Endothelial cell of umbilical vein (primary cell): ENCODE data around the gene BHMT. TPM values are rescaled to one million over a fixed set of nuclear protein-coding genes. Genes with fewer than 3 reads are reported as not detected.

Source experiments
- BruUV-seq: library from RNA; stranded (reverse); fragments of 400-500 nt; replicated peaks from 2 replicates; lab custom pipeline; 2021; lab: Mats Ljungman, UMichigan
- CTCF ChIA-PET: fragments of 300-600, 350-600 bp; sonication (Branson Sonifier 250); formaldehyde crosslinking; loops from one replicate; lab custom pipeline; 2021; ENCODE audit warnings: antibody characterized with exemption, inconsistent platforms; lab: Charles Lee
- POLR2A ChIA-PET: fragments of 300-600, 350-600 bp; sonication (Branson Sonifier 250); formaldehyde crosslinking; loops from one replicate; lab custom pipeline; 2021; ENCODE audit warnings: antibody characterized with exemption, inconsistent platforms; lab: Charles Lee
- DNase-seq: peaks from one replicate; pipeline ENCODE4 v3.0.0-alpha.2; 2011; ENCODE audit warnings: low read depth, low spot score
- FAIRE-seq: peaks from 2 replicates; lab custom pipeline; 2011; peaks lifted over from hg19 to GRCh38; lab: Jason Lieb, UNC
- H2AFZ ChIP-seq: 2 replicates; pipeline ENCODE4 v1.6.0; 2012; ENCODE audit warnings: low read depth, low read length, control low read depth, inconsistent platforms
- H3K27ac ChIP-seq: 2 replicates; pipeline ENCODE4 v1.5.1; 2011; ENCODE audit warnings: low read depth, mild to moderate bottlenecking, control low read depth, low read length, moderate library complexity; ENCODE audit not compliant: insufficient read depth
- H3K27me3 ChIP-seq, 2 experiments: 2 replicates each; pipeline versions ENCODE4 v1.6.0 to v1.6.1; 2011; ENCODE audit warnings: low read length in 2 of 2, mixed read lengths in 1 of 2; ENCODE audit not compliant: control insufficient read depth in 2 of 2, insufficient read depth in 2 of 2
- H3K36me3 ChIP-seq, 2 experiments: 2 replicates in 1 of 2; 3 replicates in 1 of 2; pipeline ENCODE4 v1.5.1; 2011; ENCODE audit warnings: low read length in 2 of 2, mild to moderate bottlenecking in 1 of 2, moderate library complexity in 1 of 2; ENCODE audit not compliant: control insufficient read depth in 2 of 2, insufficient read depth in 2 of 2; ENCODE audit errors: extremely low read depth in 1 of 2
- H3K4me1 ChIP-seq: 3 replicates; pipeline ENCODE4 v1.5.1; 2011; ENCODE audit warnings: mild to moderate bottlenecking, low read length; ENCODE audit not compliant: control insufficient read depth, insufficient read depth; ENCODE audit errors: extremely low read depth
- H3K4me2 ChIP-seq: 2 replicates; pipeline ENCODE4 v1.6.1; 2011; ENCODE audit warnings: low read length, control low read depth, mixed read lengths; ENCODE audit not compliant: insufficient read depth
- H3K4me3 ChIP-seq, 3 experiments: fragments of 200-600 bp in 1 of 3; sonication (generic), shearing (Covaris generic) in 1 of 3; replicated peaks in 1 of 3; 2 replicates each; pipeline ENCODE4 v1.5.1; 2011 to 2016; ENCODE audit warnings: control low read depth in 3 of 3, low read length in 3 of 3, mild to moderate bottlenecking in 2 of 3, inconsistent platforms in 1 of 3, low read depth in 1 of 3, moderate library complexity in 1 of 3; ENCODE audit not compliant: insufficient read depth in 1 of 3
- H3K79me2 ChIP-seq: 2 replicates; pipeline ENCODE4 v1.6.0; 2012; ENCODE audit warnings: low read length, inconsistent platforms; ENCODE audit not compliant: control insufficient read depth, insufficient read depth
- H3K9ac ChIP-seq: replicated peaks from 2 replicates; pipeline ENCODE3; 2011; ENCODE audit warnings: low read length, control low read depth; ENCODE audit not compliant: insufficient read depth; ENCODE audit errors: extremely low read depth
- H3K9me1 ChIP-seq: replicated peaks from 3 replicates; pipeline ENCODE4 v1.6.0; 2011; ENCODE audit warnings: mild to moderate bottlenecking, low read length; ENCODE audit not compliant: control insufficient read depth, insufficient read depth; ENCODE audit errors: extremely low read depth
- H3K9me3 ChIP-seq: replicated peaks from 2 replicates; pipeline ENCODE4 v1.5.1; 2012; ENCODE audit warnings: low read length, inconsistent platforms; ENCODE audit not compliant: control insufficient read depth, insufficient read depth
- H4K20me1 ChIP-seq: replicated peaks from 2 replicates; pipeline ENCODE3; 2011; ENCODE audit warnings: mild to moderate bottlenecking, low read length; ENCODE audit not compliant: control insufficient read depth, insufficient read depth; ENCODE audit errors: extremely low read depth
- CTCF ChIP-seq, 2 donors: IDR thresholded peaks; 1 replicate in 1 of 2; 2 replicates in 1 of 2; pipeline ENCODE4 v1.5.1; 2011; ENCODE audit warnings: low read length in 2 of 2, mild to moderate bottlenecking in 2 of 2, moderate library complexity in 2 of 2, control low read depth in 1 of 2, inconsistent platforms in 1 of 2, low read depth in 1 of 2; ENCODE audit not compliant: insufficient read depth in 1 of 2; ENCODE audit errors: extremely low read depth in 1 of 2
- EZH2 ChIP-seq: IDR thresholded peaks from 2 replicates; pipeline ENCODE4 v1.6.1; 2012; ENCODE audit warnings: borderline replicate concordance, low read depth, mild to moderate bottlenecking, moderate library complexity, low read length, inconsistent platforms; ENCODE audit not compliant: severe bottlenecking
- FOS ChIP-seq: IDR thresholded peaks from 2 replicates; pipeline ENCODE4 v1.6.1; 2011; ENCODE audit warnings: mild to moderate bottlenecking, low read length, moderate library complexity, borderline replicate concordance; ENCODE audit not compliant: insufficient read depth
- GATA2 ChIP-seq: IDR thresholded peaks from 2 replicates; pipeline ENCODE4 v1.7.0; 2011; ENCODE audit warnings: low read depth, mild to moderate bottlenecking, moderate library complexity, mixed read lengths, low read length; ENCODE audit not compliant: insufficient read length, insufficient read depth
- JUN ChIP-seq: IDR thresholded peaks from 2 replicates; pipeline ENCODE4 v1.6.1; 2011; ENCODE audit warnings: borderline replicate concordance, low read depth; ENCODE audit not compliant: insufficient read length, insufficient read depth
- MAX ChIP-seq: IDR thresholded peaks from 2 replicates; pipeline ENCODE4 v1.6.1; 2011; ENCODE audit not compliant: insufficient read depth, insufficient read length
- MYC ChIP-seq: IDR thresholded peaks from one replicate; pipeline ENCODE4 v1.6.1; 2011; ENCODE audit warnings: mild to moderate bottlenecking, low read depth, low read length
- POLR2A ChIP-seq: IDR thresholded peaks from 2 replicates; pipeline ENCODE4 v1.6.1; 2012; ENCODE audit warnings: low read depth, mild to moderate bottlenecking, control low read depth, low read length
- POLR2AphosphoS5 ChIP-seq: IDR thresholded peaks from 2 replicates; pipeline ENCODE4 v1.6.1; 2012; ENCODE audit warnings: low read depth, mild to moderate bottlenecking, control low read depth, low read length, moderate library complexity; ENCODE audit not compliant: insufficient read depth
- dilution Hi-C: fragments of 300-500 bp; cut with MboI; formaldehyde crosslinking; loops from one replicate; pipeline ENCODE4 v1.15.0; 2019; ENCODE audit warnings: low sequenced_read_pairs; ENCODE audit not compliant: extremely low pct_ligation_motif_present
- intact Hi-C: fragments of 100-400 bp; cut with micrococcal nuclease; formaldehyde crosslinking; loops from one replicate; pipeline ENCODE4 v1.10.0; 2022
- polyA plus RNA-seq, 4 experiments: library from polyadenylated mRNA; depleted of rRNA in 3 of 4; stranded (reverse) in 3 of 4; unstranded in 1 of 4; fragments of >200 nt; gene quantifications; 2 replicates each; pipeline versions ENCODE4 v1.2.1 to v1.2.3, GENCODE V29; 2011 to 2012; ENCODE audit warnings: missing spikeins in 1 of 4
- total RNA-seq: library from RNA; stranded (reverse); gene quantifications from 2 replicates; pipeline ENCODE4 v1.2.3, GENCODE V29; 2021

BHMT gene
- total and polyA plus RNA-seq, 2 donors (not counting 3 experiments of a cell fraction or from before 2014, with no cell fraction given) = not detected

GRCh38 chr5:79108086-79108485, 3.5 kb upstream of the BHMT start:
- dilution Hi-C loops = no loop called here
- H3K4me1 ChIP-seq = no peaks in the 10 kb centered on the region
- no peak overlapping the region for H3K4me2 ChIP-seq
- H3K4me3 ChIP-seq = no peak overlapping the region
- FAIRE-seq = no peak
- TF ChIP-seq POLR2A (no peak), MYC (no peak), GATA2 (no peak), FOS (no peak), POLR2AphosphoS5 (no peak), EZH2 (no peak), JUN (no peak), MAX (no peak), CTCF (IDR thresholded peaks at IDR 0.05; ENCODE audit: extremely low read depth in 1 of 2, insufficient read depth in 1 of 2, low read depth in 1 of 2, low read length in 2 of 2) (no peak)
- H4K20me1 ChIP-seq = no peaks in the 10 kb centered on the region
- no peaks in the 10 kb centered on the region for H3K36me3 ChIP-seq
- no peaks in the 10 kb centered on the region for H3K79me2 ChIP-seq
- H3K9me1 ChIP-seq = no peaks in the 10 kb centered on the region
- no peak overlapping the region for H2AFZ ChIP-seq
- H3K27ac ChIP-seq = no peak overlapping the region
- no TSS peak for BruUV-seq
- ChIA-PET POLR2A (no interaction called here), CTCF (interaction anchor here (3.2 to 3.8 kb wide), 2 partner anchors 25 to 83 kb away, joined by 18 to 25 read pairs; no protein-coding TSS in a partner anchor)
- H3K9me3 ChIP-seq = no peaks in the 10 kb centered on the region
- intact Hi-C loops = no loop called here
- no peak overlapping the region for H3K9ac ChIP-seq
- peaks cover 21 to 32% of the 10 kb centered on the region in 2 experiments for H3K27me3 ChIP-seq
- DNase-seq = no peak
